A549 (cell line): ENCODE results near the gene FATE1. TPM values are rescaled to one million over a fixed set of nuclear protein-coding genes. Genes with fewer than 3 reads are reported as not detected.

Experiments
- ATAC-seq, 2 experiments: fragments of 200-7000 bp in 1 of 2; fragments of >200 bp in 1 of 2; cut with Nextera tagmentation in 1 of 2; cut with Tn5 transposase in 1 of 2; 3 replicates each; pipeline versions ENCODE4 v1.8.0 to v1.9.1; 2018 to 2020; ENCODE audit warnings: mild to moderate bottlenecking in 1 of 2, moderate library complexity in 1 of 2
- CTCF ChIA-PET: fragments of 300-600 bp; sonication (Branson Sonifier 250); formaldehyde crosslinking; extraction: SDS; loops from one replicate; lab custom pipeline; 2021; ENCODE audit warnings: antibody characterized with exemption, inconsistent platforms; lab: Yijun Ruan, JAX
- POLR2A ChIA-PET: fragments of 350-600 bp; formaldehyde crosslinking; extraction: SDS; loops from one replicate; lab custom pipeline; 2021; ENCODE audit warnings: antibody characterized with exemption, inconsistent platforms; lab: Yijun Ruan, JAX
- DNase-seq, 2 experiments: peaks; one replicate each; pipeline versions ENCODE4 v3.0.0 to v3.0.0-alpha.2; 2011 to 2016; ENCODE audit warnings: low read depth in 1 of 2, low spot score in 1 of 2
- FAIRE-seq: peaks from 2 replicates; lab custom pipeline; 2011; peaks lifted over from hg19 to GRCh38; lab: Jason Lieb, UNC
- H3K27ac ChIP-seq, 2 experiments: fragments of >200 bp; sonication (Bioruptor Twin); formaldehyde crosslinking; 3 replicates each; pipeline ENCODE4 v1.5.1; 2016 to 2017
- H3K4me1 ChIP-seq: fragments of >200 bp; sonication (Bioruptor Twin); formaldehyde crosslinking; 3 replicates; pipeline ENCODE4 v1.6.1; 2016
- H3K4me2 ChIP-seq: fragments of >200 bp; sonication (Bioruptor Twin); formaldehyde crosslinking; 3 replicates; pipeline ENCODE4 v1.6.1; 2016
- H3K4me3 ChIP-seq: fragments of >200 bp; sonication (Bioruptor Twin); formaldehyde crosslinking; 3 replicates; pipeline ENCODE4 v1.5.1; 2016
- H3K9me3 ChIP-seq: fragments of >200 bp; sonication (Bioruptor Twin); formaldehyde crosslinking; 3 replicates; pipeline ENCODE4 v1.6.1; 2016
- CBX8 ChIP-seq: fragments of 200-600 bp; sonication (generic); IDR thresholded peaks from 2 replicates; pipeline ENCODE4 v1.6.1; 2016
- EHF ChIP-seq: fragments of 250-450 bp; sonication (Bioruptor Pico); IDR thresholded peaks from 2 replicates; pipeline ENCODE4 v1.5.0; 2020; ENCODE audit warnings: mild to moderate bottlenecking
- EHMT2 ChIP-seq: fragments of 200-600 bp; sonication (generic); IDR thresholded peaks from 2 replicates; pipeline ENCODE4 v1.6.1; 2016; ENCODE audit warnings: antibody characterized with exemption, low read depth, mild to moderate bottlenecking, moderate library complexity
- EP300 ChIP-seq, 2 experiments: fragments of >200 bp; sonication (Bioruptor Twin); formaldehyde crosslinking; IDR thresholded peaks; 2 replicates in 1 of 2; 3 replicates in 1 of 2; pipeline ENCODE4 v1.6.1; 2016 to 2017
- ESRRA ChIP-seq: fragments of 150-350 bp; IDR thresholded peaks from 2 replicates; pipeline ENCODE4 v1.6.1; 2014; ENCODE audit warnings: mild to moderate bottlenecking, low read length, borderline replicate concordance
- FOSB ChIP-seq: fragments of 250-450 bp; sonication (Bioruptor Pico); IDR thresholded peaks from 2 replicates; pipeline ENCODE4 v1.5.0; 2020; ENCODE audit warnings: mild to moderate bottlenecking, moderate library complexity
- FOXS1 ChIP-seq: fragments of 250-450 bp; sonication (Bioruptor Pico); IDR thresholded peaks from 2 replicates; pipeline ENCODE4 v1.5.0; 2020; ENCODE audit warnings: mild to moderate bottlenecking, moderate library complexity
- MAFK ChIP-seq: fragments of 450-650 bp; IDR thresholded peaks from 2 replicates; pipeline ENCODE4 v1.6.1; 2014; ENCODE audit not compliant: partially characterized antibody
- MAZ ChIP-seq: fragments of 150-350 bp; IDR thresholded peaks from 2 replicates; pipeline ENCODE4 v1.6.1; 2014; ENCODE audit warnings: antibody characterized with exemption, low read depth, low read length, borderline replicate concordance
- NR3C1 ChIP-seq: fragments of >200 bp; sonication (Bioruptor Twin); formaldehyde crosslinking; IDR thresholded peaks from 3 replicates; pipeline ENCODE4 v1.6.1; 2017
- POLR2AphosphoS2 ChIP-seq: conservative IDR thresholded peaks from 2 replicates; pipeline ENCODE4 v1.6.1; 2012; ENCODE audit warnings: low read length, improper control_type of control experiment, inconsistent platforms
- RAD21 ChIP-seq, 2 experiments: fragments of >200 bp in 1 of 2; sonication (Bioruptor Twin) in 1 of 2; formaldehyde crosslinking in 1 of 2; IDR thresholded peaks in 1 of 2; conservative IDR thresholded peaks in 1 of 2; 2 replicates in 1 of 2; 3 replicates in 1 of 2; pipeline ENCODE4 v1.6.1; 2012 to 2018; ENCODE audit warnings: inconsistent platforms in 1 of 2
- RARB ChIP-seq: fragments of 250-450 bp; sonication (Bioruptor Pico); IDR thresholded peaks from 2 replicates; pipeline ENCODE4 v1.8.0; 2021; ENCODE audit warnings: mild to moderate bottlenecking, moderate library complexity
- RCOR1 ChIP-seq: fragments of 150-350 bp; IDR thresholded peaks from 2 replicates; pipeline ENCODE4 v1.6.1; 2014; ENCODE audit warnings: antibody characterized with exemption, low read length, low read depth
- RFX5 ChIP-seq: fragments of 450-650 bp; IDR thresholded peaks from 2 replicates; pipeline ENCODE4 v1.7.1; 2014; ENCODE audit warnings: antibody characterized with exemption, mild to moderate bottlenecking, moderate library complexity
- SMC3 ChIP-seq: fragments of >200 bp; sonication (Bioruptor Twin); formaldehyde crosslinking; IDR thresholded peaks from 3 replicates; pipeline ENCODE4 v1.6.1; 2018; ENCODE audit warnings: inconsistent platforms
- SREBF2 ChIP-seq: fragments of 450-650 bp; IDR thresholded peaks from 2 replicates; pipeline ENCODE4 v1.6.1; 2014; ENCODE audit warnings: mild to moderate bottlenecking, moderate library complexity
- ZNF302 ChIP-seq: fragments of 250-450 bp; sonication (Bioruptor Pico); IDR thresholded peaks from 2 replicates; pipeline ENCODE4 v1.9.0; 2021; ENCODE audit warnings: inconsistent platforms, mild to moderate bottlenecking, moderate library complexity
- WGBS: methylation state at CpG from one replicate; pipeline ENCODE4 v1.1.6; 2017; ENCODE audit errors: missing lambda C conversion rate; 5-methylcytosine and 5-hydroxymethylcytosine counted together
- polyA plus RNA-seq, 4 experiments: library from polyadenylated mRNA; depleted of rRNA in 3 of 4; stranded (reverse); fragments of >200 nt; fragmentation: RNase III in 1 of 4; extraction: RNeasy Plus Mini Kit Qiagen cat#74134 plus additional on column Dnase treatment in 1 of 4; gene quantifications; 2 replicates in 3 of 4; 3 replicates in 1 of 4; pipeline ENCODE4 v1.2.3, GENCODE V29; 2011 to 2017
- TF ChIP-seq, protein P1 (sequence below): fragments of 450-650 bp; IDR thresholded peaks from 2 replicates; pipeline ENCODE4 v1.6.1; 2014; ENCODE audit warnings: antibody characterized with exemption
- TF ChIP-seq, protein P2 (sequence below): IDR thresholded peaks from 2 replicates; pipeline ENCODE4 v1.6.1; 2012
- TF ChIP-seq, protein P3 (sequence below): fragments of >200 bp; sonication (Bioruptor Twin); formaldehyde crosslinking; IDR thresholded peaks from 3 replicates; pipeline ENCODE4 v1.5.1; 2016
- TF ChIP-seq, protein P4 (sequence below): fragments of 250-450 bp; sonication (Bioruptor Pico); IDR thresholded peaks from 2 replicates; pipeline ENCODE4 v1.5.0; 2020; ENCODE audit warnings: low read depth, mild to moderate bottlenecking, moderate library complexity
- TF ChIP-seq, protein P5 (sequence below): fragments of 150-350 bp; IDR thresholded peaks from 2 replicates; pipeline ENCODE4 v1.6.1; 2014; ENCODE audit warnings: low read depth, mild to moderate bottlenecking, low read length
- TF ChIP-seq, protein P6 (sequence below): fragments of >200 bp; sonication (Bioruptor Twin); formaldehyde crosslinking; IDR thresholded peaks from 2 replicates; pipeline ENCODE4 v1.6.1; 2016
- TF ChIP-seq, protein P7 (sequence below): IDR thresholded peaks from 2 replicates; pipeline ENCODE4 v1.6.1; 2012; ENCODE audit warnings: low read depth, borderline replicate concordance
- TF ChIP-seq, protein P8 (sequence below): fragments of >200 bp; sonication (Bioruptor Twin); formaldehyde crosslinking; IDR thresholded peaks from 3 replicates; pipeline ENCODE4 v1.6.1; 2016

FATE1 gene
- polyA plus RNA-seq, 2 of the 4 experiments (the other 2 are of a cell fraction), result not detected

DNA sequence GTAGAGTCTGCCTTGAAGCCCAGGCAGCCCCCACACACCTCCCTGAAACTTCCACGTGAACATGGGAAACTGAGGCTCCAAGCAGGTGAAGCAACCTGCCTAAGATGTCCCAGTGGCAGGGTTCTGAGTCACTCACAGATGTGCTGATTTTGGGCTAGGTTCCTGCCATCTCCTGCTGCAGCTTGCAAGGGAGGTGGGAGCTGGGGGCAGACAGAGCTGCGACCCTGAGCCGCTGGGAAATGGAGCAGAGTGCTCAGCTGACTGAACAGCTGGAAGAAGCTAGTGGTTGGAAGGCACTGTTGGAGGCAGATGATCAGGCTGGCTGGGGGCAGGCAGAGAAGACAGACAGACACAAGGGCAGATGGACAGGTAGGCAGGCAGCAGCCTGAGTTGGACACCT, 3.6 kb upstream of the FATE1 start:
- 0% methylated on average over 3 of the region's 3 CpGs for WGBS
- DNase-seq, result no peak
- FAIRE-seq, result no peak
- TF ChIP-seq, protein P1, sequence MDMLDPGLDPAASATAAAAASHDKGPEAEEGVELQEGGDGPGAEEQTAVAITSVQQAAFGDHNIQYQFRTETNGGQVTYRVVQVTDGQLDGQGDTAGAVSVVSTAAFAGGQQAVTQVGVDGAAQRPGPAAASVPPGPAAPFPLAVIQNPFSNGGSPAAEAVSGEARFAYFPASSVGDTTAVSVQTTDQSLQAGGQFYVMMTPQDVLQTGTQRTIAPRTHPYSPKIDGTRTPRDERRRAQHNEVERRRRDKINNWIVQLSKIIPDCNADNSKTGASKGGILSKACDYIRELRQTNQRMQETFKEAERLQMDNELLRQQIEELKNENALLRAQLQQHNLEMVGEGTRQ, result no peak
- no peak for TF ChIP-seq RARB
- TF ChIP-seq MAZ, result no peak
- TF ChIP-seq ESRRA, result no peak
- TF ChIP-seq RFX5, result no peak
- no peak for TF ChIP-seq MAFK
- TF ChIP-seq, protein P2, sequence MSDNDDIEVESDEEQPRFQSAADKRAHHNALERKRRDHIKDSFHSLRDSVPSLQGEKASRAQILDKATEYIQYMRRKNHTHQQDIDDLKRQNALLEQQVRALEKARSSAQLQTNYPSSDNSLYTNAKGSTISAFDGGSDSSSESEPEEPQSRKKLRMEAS, result no peak
- TF ChIP-seq RCOR1, result no peak
- ChIA-PET POLR2A (no interaction called here), CTCF (interaction anchor here (0.8 to 3.7 kb wide), 4 partner anchors 9 to 1109 kb away, joined by 3 to 15 read pairs (median 8); no protein-coding TSS in a partner anchor)
- Histone ChIP-seq H3K4me3 (no peak overlapping the region), H3K4me1 (no peaks in the 10 kb centered on the region), H3K27ac (no peak overlapping the region), H3K4me2 (no peak overlapping the region), H3K9me3 (no peaks in the 10 kb centered on the region)
- no peak for ATAC-seq

DNA sequence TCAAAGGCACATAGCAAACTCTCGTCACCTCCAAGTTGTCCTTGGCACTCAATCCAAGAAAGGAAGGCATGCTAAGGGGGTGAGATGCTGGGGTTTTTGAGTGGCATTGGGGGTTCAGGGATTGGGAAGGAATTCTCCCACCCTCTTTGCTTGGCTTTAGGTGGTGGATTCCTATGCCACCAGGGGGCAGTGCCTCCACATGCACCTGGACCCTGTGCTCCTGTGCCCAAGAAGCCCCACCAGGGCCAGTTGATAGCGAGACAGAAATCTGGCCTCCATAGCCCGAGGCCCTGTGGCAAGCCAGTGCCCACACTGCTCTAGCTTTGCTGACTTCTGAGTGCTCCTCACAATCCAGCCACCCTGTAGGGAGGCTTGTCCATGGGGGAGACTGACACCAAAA, 2.0 kb upstream of the FATE1 start:
- Histone ChIP-seq H3K4me3 (no peak overlapping the region), H3K4me1 (no peaks in the 10 kb centered on the region), H3K9me3 (no peaks in the 10 kb centered on the region), H3K27ac (no peak overlapping the region), H3K4me2 (no peak overlapping the region)
- WGBS, result 0% methylated on average over 2 of the region's 3 CpGs
- TF ChIP-seq, protein P3, sequence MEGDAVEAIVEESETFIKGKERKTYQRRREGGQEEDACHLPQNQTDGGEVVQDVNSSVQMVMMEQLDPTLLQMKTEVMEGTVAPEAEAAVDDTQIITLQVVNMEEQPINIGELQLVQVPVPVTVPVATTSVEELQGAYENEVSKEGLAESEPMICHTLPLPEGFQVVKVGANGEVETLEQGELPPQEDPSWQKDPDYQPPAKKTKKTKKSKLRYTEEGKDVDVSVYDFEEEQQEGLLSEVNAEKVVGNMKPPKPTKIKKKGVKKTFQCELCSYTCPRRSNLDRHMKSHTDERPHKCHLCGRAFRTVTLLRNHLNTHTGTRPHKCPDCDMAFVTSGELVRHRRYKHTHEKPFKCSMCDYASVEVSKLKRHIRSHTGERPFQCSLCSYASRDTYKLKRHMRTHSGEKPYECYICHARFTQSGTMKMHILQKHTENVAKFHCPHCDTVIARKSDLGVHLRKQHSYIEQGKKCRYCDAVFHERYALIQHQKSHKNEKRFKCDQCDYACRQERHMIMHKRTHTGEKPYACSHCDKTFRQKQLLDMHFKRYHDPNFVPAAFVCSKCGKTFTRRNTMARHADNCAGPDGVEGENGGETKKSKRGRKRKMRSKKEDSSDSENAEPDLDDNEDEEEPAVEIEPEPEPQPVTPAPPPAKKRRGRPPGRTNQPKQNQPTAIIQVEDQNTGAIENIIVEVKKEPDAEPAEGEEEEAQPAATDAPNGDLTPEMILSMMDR, result peak; percentile 52
- peak; percentile 68 to 73 for TF ChIP-seq RAD21 (conservative IDR thresholded peaks at IDR 0.05 in 1 of 2, IDR thresholded peaks at IDR 0.05 in 1 of 2)
- TF ChIP-seq POLR2AphosphoS2, result no peak
- no peak for TF ChIP-seq SREBF2
- no peak for TF ChIP-seq EP300 (IDR thresholded peaks at IDR 0.05)
- no peak for TF ChIP-seq CBX8
- TF ChIP-seq SMC3, result peak; percentile 70
- TF ChIP-seq, protein P4, sequence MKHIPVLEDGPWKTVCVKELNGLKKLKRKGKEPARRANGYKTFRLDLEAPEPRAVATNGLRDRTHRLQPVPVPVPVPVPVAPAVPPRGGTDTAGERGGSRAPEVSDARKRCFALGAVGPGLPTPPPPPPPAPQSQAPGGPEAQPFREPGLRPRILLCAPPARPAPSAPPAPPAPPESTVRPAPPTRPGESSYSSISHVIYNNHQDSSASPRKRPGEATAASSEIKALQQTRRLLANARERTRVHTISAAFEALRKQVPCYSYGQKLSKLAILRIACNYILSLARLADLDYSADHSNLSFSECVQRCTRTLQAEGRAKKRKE (CRISPR knock-in tag), result no peak
- TF ChIP-seq ZNF302, result no peak
- TF ChIP-seq, protein P1, result no peak
- no peak for TF ChIP-seq EHMT2
- FAIRE-seq (peak; percentile 70), ATAC-seq (peak; percentile 65 to 93; a peak in 4 of 6 replicates), DNase-seq (peak; percentile 37 to 61)
- ChIA-PET CTCF (interaction anchor here (1.3 to 3.7 kb wide), 7 partner anchors 12 to 1107 kb away, joined by 3 to 15 read pairs (median 4); no protein-coding TSS in a partner anchor), POLR2A (no interaction called here)

DNA sequence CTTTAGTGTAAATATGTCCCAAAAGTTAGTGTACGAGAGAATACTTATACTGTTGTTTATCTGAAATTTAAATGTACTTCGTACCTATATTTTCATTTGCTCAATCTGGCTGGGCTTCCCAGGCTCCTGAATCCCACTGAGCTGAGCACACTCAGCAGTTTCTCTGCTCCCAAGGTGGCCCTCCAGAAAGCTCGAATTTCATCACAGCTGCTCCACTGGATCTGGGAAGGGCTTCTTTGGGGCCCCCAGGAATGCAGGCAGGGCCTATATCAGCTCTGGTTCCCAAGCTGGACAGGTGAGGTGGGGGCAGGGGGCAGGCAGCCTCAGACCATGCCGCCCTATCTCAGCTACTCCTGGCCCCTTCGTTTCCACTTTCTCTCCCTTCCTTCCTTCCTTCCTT, 1.5 kb upstream of the FATE1 start:
- Histone ChIP-seq H3K4me1 (no peaks in the 10 kb centered on the region), H3K4me2 (no peak overlapping the region), H3K9me3 (no peaks in the 10 kb centered on the region), H3K27ac (no peak overlapping the region), H3K4me3 (no peak overlapping the region)
- DNase-seq, result no peak
- no peak for ATAC-seq
- POLR2A ChIA-PET, result no interaction called here
- CTCF ChIA-PET, result interaction anchor here (1.3 to 3.7 kb wide), 6 partner anchors 12 to 1107 kb away, joined by 3 to 15 read pairs (median 5); no protein-coding TSS in a partner anchor
- no peak for FAIRE-seq
- WGBS, result 36% methylated on average over 5 of the region's 5 CpGs
- no peak for TF ChIP-seq POLR2AphosphoS2
- TF ChIP-seq, protein P5, sequence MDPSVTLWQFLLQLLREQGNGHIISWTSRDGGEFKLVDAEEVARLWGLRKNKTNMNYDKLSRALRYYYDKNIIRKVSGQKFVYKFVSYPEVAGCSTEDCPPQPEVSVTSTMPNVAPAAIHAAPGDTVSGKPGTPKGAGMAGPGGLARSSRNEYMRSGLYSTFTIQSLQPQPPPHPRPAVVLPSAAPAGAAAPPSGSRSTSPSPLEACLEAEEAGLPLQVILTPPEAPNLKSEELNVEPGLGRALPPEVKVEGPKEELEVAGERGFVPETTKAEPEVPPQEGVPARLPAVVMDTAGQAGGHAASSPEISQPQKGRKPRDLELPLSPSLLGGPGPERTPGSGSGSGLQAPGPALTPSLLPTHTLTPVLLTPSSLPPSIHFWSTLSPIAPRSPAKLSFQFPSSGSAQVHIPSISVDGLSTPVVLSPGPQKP, result no peak
- TF ChIP-seq EHF (CRISPR knock-in tag), result no peak
- no peak for TF ChIP-seq NR3C1
- TF ChIP-seq, protein P6, sequence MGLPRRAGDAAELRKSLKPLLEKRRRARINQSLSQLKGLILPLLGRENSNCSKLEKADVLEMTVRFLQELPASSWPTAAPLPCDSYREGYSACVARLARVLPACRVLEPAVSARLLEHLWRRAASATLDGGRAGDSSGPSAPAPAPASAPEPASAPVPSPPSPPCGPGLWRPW, result no peak
- TF ChIP-seq, protein P7, sequence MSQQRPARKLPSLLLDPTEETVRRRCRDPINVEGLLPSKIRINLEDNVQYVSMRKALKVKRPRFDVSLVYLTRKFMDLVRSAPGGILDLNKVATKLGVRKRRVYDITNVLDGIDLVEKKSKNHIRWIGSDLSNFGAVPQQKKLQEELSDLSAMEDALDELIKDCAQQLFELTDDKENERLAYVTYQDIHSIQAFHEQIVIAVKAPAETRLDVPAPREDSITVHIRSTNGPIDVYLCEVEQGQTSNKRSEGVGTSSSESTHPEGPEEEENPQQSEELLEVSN, result no peak
- TF ChIP-seq ZNF302, result no peak
- TF ChIP-seq FOXS1 (CRISPR knock-in tag), result no peak
- no peak for TF ChIP-seq MAZ
- no peak for TF ChIP-seq FOSB (CRISPR knock-in tag)
- TF ChIP-seq, protein P8, sequence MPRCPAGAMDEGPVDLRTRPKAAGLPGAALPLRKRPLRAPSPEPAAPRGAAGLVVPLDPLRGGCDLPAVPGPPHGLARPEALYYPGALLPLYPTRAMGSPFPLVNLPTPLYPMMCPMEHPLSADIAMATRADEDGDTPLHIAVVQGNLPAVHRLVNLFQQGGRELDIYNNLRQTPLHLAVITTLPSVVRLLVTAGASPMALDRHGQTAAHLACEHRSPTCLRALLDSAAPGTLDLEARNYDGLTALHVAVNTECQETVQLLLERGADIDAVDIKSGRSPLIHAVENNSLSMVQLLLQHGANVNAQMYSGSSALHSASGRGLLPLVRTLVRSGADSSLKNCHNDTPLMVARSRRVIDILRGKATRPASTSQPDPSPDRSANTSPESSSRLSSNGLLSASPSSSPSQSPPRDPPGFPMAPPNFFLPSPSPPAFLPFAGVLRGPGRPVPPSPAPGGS, result no peak
